GM18870 (cell line): ENCODE data around the gene ZKSCAN5.

Source experiments
- ATAC-seq: cut with Tn5 transposase; IDR thresholded peaks from one replicate; pipeline ENCODE4 v1.9.1; 2021; ENCODE audit warnings: moderate library complexity; ENCODE audit not compliant: unreplicated experiment

ZKSCAN5 gene

DNA sequence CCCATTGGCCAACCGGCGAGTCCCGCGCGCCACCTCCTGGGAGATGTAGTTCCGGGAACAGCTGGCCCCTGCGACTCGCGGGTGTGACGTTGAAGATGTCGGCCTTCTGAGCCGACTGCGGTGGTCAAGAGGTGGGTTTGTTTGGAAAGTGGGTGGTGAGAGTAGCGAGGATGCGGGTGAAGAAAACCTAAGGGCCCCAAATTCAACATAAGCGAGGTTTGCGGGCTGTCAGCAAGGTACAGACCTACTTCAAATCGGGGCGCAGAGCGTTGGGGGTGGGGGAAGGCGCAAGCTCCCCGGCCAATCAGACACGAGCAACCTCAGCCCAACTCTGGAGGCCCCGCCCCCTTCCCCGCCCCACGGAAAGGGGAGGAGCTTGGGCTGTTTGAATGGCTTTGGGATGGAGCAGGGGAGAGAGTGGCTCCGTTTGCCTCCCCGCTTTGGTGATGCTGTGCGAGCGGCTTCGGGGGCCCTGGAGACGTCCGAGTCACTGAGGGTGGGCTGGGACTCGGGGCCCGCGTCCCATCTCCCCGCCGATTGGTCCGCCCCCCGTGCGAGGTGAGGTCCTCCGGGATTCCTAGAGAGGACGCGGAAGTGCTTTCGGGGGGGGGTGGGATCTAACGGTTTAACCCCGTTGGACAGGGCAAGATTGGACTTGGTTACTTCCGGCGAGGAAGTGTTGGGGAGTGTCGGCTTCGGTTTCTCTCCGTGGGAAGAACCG is at the start of gene ZKSCAN5:
Gene ZKSCAN5, plus strand, starts transcription at position 60 of the 721 bp plus-strand sequence. CDS start 1,383 bp downstream, outside the sequence.
- ATAC-seq: peak; percentile 63

DNA sequence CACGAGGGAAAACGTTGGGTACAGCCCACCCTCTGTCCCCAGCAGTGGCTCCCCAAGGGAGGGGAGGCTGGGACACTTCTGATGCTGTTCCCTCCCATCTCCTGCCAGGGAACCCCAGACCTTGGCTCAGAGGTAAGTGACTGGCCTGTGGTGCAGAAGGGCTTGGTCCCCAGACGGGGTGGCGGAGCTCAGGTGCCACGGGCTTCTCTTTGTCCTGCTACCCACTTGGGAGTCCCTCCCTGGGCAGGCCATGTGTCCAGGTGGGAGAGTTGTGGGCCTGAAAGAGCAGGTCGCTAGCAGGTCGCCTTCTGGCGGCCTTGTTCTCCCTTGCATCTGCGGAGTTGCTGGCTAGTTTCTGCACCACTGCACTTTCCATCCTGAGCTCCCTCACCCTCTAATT is 48.6 kb upstream of the ZKSCAN5 start:
- ATAC-seq: no peak

DNA sequence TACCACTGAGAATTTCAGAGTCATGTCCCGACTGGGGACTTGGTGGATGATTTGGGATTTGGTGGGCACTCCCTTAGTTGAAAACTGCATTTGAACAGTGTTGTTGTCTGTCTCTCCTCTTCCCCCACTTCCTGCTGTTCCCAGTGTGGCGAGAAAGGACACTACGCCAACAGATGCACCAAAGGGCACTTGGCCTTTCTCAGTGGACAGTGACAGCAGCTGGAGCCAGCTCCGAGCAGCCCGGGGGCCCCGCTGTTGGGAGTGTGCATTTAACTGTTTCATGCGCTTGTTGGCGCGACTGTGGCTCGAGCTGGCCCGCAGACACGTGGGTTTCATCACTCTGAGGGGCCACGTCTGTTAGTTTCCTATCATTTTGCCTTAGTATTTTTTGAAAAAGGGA is 48.2 kb upstream of the ZKSCAN5 start:
- ATAC-seq: no peak

DNA sequence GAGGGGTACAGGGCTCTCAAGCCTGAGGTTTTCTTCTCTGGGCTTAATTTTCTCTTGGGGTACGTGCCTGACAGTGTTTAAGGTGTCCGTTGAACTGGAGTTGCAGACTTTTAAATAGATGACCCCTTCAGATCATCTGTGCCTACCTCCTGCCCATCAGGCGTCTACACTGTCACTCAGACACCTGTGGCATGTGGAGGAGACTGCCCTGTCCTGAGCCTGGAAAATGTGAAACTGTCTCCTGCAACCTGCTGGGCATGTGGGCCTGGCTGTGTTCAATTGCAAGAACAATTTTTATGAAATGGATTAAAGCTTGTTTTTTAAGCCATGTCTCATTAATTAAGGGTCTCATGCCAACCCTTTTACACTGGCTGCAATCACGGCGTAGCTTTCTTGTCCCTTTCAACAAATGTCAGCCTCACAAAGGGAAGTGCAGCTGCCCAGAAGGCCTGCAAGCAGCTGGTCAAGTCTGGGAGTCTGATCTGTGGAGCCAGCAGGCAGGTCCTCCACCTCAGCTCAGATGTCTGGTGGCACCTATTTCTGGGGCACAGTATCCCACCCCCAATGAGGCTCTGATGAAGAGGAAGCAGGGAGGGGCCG is 47.3 kb upstream of the ZKSCAN5 start:
- no peak for ATAC-seq

DNA sequence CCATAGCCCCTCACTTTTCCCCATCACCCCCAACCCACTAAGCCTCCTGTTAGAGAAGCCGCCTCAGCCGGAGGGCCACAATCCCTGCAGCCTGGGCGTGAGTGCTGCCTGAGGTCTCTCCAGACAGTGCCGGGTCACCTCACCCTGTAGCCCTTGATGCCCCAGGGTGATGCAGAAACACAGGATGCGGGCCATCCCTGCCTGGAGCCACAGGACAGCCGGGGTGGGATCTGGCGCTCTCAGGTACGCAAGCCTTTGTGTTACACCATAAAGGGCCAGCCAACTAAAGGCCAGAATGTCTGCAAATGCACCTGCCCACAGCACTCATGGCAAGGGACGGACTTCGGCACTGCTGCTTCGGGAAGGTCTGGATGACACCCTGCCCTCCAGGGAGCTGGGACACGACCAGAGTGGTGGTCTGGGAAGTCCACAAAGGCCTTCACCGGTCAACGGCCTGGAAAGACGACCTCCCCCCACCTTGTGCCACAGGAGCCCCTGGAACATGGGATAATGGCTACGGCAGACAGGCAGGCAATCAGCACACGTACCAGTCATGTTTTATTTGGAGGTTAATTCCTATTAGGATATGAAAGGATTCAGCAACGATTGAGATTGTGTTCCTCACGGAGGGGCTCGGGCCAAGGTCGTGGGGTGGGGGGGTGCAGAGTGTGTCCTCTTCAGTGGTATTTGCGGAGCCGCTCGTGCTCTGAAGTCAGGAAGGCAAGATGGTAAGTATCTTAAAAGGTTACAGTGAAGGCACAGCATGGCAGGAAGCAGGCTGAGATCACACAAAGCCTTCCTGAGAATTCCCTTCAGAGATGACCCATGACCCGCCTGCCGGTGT is 46.6 kb upstream of the ZKSCAN5 start:
- no peak for ATAC-seq

DNA sequence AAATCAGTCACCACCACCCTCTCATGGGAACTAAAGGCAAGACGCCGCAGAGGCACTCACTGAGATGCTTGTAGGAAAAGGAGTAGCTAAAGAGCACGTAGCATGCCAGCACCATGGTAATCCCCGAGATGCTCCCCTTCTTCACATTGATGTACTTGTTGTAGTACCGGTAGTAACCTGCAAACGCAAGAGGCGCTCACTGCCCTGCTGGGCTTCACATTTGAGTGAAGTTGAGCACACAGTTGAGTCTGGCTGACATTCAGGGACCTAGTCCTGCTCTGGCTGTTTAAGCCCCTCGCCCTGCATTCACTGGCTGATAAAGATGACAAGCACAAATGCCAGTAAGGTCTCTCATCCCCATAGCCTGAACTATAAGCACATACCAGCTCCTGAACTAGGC is 45.4 kb upstream of the ZKSCAN5 start:
- ATAC-seq: no peak

DNA sequence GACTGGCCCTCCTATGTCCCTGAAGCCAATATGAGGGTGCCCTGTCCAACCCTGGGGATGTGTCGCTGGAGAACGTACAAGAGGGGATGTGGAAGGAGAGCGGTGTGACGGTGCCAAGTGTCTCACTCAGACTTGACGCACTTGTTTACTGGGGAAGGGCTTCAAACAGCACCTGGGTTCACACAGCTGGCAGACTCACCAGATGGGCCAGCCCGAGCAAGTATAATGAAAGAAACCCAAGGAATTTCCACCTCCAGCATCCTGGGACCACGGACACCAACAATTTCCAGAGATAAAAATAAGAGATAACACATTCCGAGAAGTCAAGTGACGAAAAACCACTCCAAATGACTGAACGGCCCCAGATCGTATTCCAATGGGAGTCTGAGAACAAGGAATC is 43.8 kb upstream of the ZKSCAN5 start:
- ATAC-seq: no peak

GRCh38 chr7:99461221-99461620 is 43.2 kb upstream of the ZKSCAN5 start:
- ATAC-seq: no peak

- ATAC-seq: no peak
Observed at GRCh38 chr7:99465421-99465768, 39.1 kb upstream of the ZKSCAN5 start.

DNA sequence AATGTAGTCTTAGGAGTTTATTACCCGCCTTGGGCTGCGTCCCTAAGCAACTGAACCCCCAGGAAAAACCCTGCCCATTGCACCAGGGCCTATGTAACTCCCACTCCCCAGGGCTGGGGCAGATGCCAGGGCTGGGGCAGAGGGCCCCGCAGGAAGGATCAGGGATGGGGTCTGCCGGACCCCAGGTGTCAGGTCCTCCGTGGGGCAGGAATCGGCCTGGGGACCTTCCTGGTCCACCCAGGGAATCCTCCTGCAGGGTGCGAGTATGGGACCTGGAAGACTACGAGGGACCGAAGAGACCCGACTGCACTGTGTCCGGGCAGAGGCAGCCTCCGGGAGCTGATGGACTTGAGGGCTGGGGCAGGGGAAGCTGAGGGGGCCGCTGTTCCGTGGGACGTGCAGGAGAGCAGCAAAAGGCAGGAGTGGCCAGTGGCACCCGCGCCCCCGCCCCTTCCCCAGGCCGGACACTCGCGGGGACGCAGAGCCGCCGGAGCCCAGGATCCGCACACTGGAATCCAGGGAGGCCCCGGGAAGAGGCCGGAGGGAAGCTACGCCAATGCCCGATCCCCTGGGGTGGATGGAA is 36.0 kb upstream of the ZKSCAN5 start:
- ATAC-seq: no peak

- ATAC-seq: no peak
Observed at GRCh38 chr7:99469381-99470065, 34.9 kb upstream of the ZKSCAN5 start.

GRCh38 chr7:99472561-99473314 is 31.7 kb upstream of the ZKSCAN5 start, which contains the start of gene ZNF789:
Gene ZNF789 (plus strand): TSS chr7:99472890. CDS start chr7:99476457, 3,567 bp downstream.
- ATAC-seq: peak; percentile 56

DNA sequence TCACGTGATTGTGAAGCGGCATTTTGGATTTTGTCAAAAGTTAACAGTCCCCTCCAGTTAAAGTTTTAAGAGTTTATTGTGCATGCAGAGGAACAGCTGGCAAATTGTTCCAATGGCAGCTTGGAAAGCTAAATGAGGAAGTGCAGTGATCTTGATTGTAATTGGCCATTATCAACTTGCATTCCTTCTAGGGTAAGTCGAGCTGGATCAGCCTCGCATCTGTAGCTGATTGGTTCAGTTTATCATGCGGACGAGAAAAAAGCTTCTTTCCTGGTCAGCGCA is 31.2 kb upstream of the ZKSCAN5 start:
- ATAC-seq: no peak

- no peak for ATAC-seq
Observed at GRCh38 chr7:99476107-99476506, 28.4 kb upstream of the ZKSCAN5 start.

- ATAC-seq: no peak
Observed at GRCh38 chr7:99478464-99479440, 25.7 kb upstream of the ZKSCAN5 start.

GRCh38 chr7:99485094-99485493 is 19.4 kb upstream of the ZKSCAN5 start:
- no peak for ATAC-seq

DNA sequence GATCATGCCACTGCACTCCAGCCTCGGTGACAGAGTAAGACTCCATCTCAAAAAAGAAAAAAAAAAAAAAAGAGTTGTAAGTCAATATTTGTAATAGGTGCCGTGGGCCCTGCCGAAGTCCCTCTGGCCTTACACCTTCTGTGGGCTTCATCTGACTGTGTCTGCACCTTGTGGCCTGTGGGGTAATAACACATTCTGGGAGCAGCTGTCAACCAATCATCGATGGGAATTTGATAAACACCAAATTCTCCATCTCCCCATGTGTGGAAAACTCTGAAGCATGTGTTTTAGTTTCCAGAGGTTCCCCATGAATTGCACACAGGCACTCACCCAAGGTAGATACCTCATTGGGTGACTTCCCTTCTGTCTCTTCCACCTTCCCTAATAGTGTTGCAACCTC is 15.2 kb upstream of the ZKSCAN5 start:
- ATAC-seq: no peak

DNA sequence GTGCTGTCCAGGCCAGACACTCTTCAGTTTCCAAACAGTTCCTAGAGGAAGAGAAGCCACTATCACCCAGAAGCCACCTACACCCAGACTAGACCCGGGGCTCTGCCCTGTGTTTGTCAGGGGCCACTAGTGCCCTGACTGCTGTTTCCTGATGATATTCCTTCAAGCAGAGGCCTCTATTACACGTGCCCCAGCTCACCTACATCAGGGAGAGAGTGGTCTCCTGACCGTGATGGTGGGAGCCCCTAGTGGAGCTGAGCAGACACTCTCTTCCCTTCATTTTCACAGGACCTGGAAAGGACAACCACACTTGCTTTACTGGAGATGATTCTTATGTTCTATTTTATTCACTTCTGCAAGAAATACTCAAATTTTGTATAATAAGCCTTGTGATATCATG is 13.6 kb upstream of the ZKSCAN5 start:
- ATAC-seq: no peak

DNA sequence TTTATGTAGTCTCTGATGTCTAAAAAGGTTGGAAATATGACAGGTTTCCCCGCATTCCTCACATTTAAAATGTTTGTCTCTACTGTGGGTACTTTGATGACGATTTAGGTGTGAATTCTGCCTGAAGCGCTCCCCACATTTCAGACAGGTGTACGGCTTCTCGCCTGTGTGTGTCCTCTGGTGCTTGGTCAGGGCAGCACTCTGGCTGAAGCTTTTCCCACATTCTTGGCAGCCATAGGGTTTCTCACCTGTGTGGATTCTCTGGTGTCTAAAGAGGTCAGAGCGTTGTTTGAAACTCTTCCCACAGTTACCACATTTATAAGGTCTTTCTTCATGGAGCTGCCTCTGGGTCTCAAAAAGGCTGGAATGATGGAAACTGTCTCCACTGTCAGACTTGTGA is 10.6 kb upstream of the ZKSCAN5 start:
- ATAC-seq: no peak
